DND-41 (cell line): ENCODE measurements around the gene FAS.

Source experiments
- CTCF ChIP-seq: IDR thresholded peaks from 2 replicates; pipeline ENCODE4 v1.5.1; 2012; ENCODE audit warnings: borderline replicate concordance, low read length, moderate library complexity, mild to moderate bottlenecking; ENCODE audit not compliant: poor library complexity, severe bottlenecking; ENCODE audit errors: extremely low read depth
- EZH2 ChIP-seq: IDR thresholded peaks from 3 replicates; pipeline ENCODE4 v1.6.1; 2012; ENCODE audit warnings: borderline replicate concordance, low read depth, mild to moderate bottlenecking, moderate library complexity, low read length, inconsistent platforms; ENCODE audit not compliant: severe bottlenecking

GRCh38 chr10:89062861-89063260 lies 72.3 kb downstream of the FAS start:
- no peak for TF ChIP-seq EZH2
- no peak for TF ChIP-seq CTCF
